Superior temporal gyrus (tissue), 1 donor: ENCODE results near the gene HNF4A.

Source experiments
- DNase-seq: peaks from one replicate; pipeline ENCODE4 v3.0.0-alpha.2; 2016; ENCODE audit errors: extremely low spot score

The HNF4A gene

DNA sequence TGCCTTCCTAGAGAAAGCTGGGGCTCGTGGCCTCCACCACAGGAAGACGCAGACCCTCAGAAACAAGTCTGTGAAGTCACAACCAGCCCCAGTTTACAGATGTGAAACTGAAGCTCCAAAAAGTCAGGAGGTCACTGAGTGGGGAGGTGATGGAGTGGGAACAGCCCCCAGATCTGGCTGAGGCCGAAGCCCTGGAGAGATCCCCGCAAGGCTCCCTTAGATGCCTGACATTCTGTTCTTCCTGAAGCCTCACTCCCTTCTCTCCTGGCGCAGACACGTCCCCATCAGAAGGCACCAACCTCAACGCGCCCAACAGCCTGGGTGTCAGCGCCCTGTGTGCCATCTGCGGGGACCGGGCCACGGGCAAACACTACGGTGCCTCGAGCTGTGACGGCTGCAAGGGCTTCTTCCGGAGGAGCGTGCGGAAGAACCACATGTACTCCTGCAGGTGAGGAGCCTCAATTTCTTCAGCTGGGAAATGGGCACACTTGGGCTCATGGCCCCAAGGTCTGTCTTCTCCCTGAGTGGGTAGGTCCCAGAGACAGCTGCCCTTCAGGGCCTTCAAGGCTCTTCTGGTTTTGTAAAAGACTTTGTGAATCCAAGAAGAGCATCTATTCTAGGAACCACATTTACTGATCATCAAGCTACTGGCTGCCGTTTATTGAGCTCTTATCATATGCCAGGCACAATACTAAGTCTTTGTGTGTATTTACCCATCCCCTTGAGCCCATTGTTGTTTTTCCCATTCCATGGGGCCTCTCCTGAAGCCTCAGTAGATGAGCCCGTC is 50.5 kb downstream of the HNF4A start:
- no peak for DNase-seq

DNA sequence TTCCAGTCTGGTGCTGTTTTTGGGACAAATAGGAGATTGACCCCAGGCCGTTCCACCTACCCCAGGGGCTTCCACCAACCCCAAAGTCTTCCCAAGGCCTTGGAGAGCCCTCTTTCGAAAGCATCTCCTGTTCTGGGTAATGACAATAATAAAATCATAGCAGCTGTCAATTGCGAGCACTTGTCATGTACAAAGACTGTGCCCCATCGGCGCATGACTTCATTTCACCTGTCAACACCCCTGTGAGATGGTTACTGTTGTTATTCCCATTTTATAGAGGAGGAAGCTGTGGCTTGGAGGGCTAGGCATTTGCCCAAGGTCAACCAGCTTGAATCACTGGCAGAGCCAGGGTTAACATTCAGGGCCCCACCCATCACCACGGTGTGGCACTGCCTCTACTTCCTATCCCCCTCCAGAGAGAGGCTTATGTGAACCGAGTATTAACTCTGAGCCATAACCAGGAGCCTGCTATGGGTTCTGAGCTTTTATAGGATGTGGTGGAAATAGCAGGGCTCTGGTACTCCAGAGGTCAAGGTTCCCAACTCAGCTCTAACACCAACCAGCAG is 51.2 kb downstream of the HNF4A start:
- no peak for DNase-seq

DNA sequence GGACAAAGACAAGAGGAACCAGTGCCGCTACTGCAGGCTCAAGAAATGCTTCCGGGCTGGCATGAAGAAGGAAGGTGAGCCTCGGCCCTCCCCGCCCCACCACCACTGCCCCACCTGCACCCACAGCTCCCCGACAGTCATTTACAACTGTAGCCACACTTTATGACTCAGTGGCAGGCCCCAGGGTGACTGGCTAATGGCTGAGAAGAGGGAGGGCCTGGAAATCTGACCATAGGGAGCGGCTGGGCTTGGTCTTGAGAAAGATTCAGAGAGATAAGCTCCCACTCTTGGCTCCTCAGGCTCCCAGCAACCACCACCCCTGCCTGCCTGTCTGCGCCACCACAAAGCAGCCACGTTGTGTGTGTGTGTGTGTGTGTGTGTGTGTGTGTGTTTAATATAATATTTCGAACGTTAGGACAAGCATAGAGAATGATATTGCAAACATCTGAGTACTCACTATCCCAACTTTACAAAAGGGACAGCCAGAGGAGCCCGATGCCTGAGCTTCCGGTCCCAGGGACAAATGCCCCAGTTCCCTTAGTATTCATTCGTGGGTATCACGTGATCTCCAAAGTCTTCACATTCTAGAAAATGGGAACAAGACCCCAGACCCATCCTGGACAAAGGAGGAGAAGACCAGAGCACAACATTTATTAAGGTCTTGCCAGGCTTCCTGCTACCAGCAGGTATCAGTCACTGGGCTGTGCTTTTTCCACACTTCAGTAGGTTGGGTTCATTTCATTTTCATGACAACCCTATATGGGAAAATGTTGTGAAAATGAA is 52.1 kb downstream of the HNF4A start:
- DNase-seq, result no peak

DNA sequence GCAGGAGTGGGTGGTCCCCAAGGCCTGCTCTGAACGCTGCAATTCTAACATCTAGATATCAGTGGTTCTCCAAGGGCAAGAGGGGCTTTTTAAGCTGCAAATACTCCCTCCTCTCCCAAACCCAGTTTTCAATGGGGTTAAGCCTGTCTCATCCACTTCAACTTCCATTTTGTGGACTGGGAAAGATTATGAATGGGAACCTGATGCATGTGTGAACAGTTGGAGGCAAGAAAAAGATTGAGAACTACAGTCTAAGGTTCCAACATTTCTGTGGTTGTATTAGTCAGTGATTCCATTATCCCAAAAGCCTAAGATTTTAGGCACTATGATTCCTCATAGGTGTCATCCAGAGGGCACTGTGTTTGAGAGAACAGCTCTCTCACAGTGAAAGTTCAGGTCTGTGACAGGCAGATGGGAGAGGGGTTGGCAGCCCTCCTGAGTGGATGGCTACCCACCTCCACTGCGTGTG is 53.7 kb downstream of the HNF4A start:
- DNase-seq, result no peak

DNA sequence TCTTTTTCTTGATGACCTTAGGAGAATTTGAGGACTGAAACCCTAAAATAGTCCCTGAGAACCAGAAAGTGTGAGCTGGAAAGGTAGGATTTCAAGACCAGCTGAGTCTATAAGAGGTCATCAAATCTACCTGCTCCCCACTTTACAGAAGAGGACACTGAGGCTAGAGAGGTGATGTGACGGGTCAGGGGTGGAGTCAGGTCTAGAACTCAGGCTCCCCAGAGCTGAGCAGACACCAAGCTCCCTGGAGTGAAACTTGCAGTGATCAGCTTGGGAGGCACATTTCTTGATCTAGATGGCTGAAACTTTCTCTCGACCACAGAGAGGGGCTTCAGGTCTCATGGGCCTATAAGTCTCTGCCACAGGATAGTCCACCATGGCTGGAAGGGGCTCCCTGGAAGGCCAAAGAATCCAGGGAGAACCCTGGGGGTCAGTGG is 55.1 kb downstream of the HNF4A start:
- DNase-seq, result no peak

DNA sequence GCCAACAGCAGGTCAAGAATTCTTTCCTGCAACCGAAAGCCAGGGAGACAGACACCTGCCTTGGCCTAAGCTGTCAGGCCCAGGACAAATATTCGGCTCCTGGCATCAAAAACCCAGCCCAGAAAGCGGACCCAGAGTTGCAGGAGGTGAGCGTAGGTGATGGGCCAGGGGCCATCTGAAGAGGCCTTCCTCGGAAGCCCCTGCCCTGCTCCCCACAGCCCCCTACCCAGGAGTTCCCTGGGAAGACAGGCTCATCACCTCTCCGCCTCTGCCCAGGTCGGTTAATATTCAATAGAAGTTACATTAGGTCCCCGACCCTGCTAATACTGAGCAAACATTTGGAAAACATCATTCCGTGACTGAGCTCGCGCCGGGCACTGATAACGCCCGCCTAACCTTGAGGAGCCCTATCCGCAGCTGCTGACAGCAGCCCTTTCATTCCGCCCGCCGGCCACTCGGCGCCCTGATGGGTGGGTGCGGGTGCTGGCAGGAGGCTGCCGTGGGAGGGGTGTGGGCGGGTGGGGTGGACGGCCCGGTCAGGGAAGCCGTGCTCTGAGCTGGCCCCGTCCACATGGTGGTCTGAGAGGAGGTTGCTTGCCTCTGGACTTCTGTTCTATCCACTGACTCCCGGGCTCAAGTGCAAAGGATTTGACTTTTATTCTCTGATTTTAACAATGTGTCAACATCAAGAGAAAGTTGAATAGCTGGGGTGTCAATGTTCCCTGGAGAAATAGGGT is 55.7 kb downstream of the HNF4A start:
- no peak for DNase-seq

DNA sequence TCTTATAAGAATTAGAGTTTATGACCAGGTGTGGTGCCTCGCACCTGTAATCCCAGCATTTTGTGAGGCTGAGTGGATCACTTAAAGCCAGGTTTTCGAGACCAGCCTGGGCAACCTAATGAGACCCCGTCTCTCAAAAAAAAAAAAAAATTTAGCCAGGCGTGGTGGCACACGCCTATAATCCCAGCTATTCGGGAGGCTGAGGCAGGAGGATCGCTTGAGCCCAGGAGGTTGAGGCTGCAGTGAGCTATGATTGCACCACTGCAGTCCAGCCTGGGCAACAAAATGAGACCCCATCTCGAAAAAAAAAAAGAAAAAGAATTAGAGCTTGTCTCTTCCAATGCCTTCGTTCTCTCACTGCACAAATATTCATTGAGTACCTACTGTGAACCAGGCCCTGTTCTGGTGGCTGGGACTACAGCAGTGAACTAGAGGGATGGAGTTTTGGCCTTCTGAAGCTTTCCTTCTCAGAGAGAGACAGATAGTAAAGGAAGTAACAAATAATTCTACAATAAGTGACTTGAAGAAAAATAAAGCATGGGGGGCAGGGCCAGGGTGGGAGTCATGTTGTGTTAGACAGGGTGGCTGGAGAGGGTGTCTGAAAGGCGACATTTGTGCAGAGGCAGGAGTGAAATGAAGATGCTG is 56.4 kb downstream of the HNF4A start:
- DNase-seq, result no peak

DNA sequence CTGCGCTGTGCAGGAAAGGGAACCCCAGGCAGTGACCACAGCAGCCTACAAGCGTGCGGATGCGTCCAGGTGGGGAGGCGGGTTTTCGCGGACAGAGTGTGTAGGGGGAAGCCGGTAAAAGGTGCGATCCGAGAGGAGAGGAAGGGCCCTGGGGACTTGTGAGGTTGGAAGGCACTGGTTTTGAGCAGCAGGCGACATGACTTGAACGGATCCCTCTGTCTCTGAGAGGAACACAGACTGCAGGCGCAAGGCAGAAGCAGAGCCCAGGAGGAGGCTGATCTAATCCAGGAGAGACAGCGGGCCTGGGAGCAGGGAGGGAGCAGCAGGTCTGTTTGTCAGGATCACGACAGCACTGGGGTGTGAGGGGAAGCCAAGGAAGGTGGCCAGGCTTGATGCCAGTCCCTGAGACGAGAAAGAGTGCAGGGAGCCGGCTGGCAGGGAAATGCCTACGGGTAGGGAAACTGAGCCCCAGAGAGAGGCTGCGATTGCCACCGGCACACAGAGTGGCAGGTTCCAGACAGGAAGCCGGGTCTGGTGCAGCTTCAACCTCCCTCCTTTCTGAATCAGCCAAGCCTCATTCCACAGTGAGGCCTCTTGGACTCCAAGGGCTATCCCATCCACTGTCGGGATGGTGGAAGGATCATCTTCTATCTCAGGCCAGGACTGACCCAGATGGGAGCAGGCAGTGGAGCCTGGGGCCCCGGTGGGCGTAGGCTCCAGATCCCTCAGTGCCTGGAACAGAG is 57.1 kb downstream of the HNF4A start:
- no peak for DNase-seq

DNA sequence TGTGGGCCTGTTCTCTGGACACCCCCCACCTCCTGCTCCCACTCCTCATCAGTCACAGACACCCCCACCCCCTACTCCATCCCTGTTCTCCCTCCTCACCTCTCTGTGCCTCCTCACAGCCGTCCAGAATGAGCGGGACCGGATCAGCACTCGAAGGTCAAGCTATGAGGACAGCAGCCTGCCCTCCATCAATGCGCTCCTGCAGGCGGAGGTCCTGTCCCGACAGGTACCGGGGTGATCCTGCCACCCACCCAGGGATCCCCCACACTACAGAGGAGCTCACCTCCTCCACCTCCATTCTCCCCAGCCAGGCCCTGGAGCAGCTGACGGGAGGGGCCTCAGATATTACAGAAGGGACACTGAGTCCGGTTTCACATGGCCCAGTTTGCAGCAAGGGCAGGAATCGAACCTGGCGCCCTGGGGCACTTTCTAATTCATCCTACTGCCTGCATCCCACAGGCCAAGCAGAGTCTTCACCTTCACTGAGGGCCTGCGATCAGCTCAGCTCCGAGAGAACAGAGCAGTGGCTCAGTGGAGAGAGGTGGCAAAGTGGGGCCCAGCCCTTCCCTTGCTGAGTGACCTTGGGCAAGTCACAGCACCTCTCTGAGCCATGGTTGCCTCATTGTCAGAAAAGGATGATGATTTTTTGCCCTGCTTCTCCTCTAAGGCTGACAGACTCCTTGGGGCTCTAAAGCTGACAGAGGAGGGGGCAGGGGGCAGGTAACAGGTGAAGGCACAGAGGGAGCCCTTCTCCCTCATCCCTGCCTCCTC is 58.3 kb downstream of the HNF4A start:
- DNase-seq, result no peak

DNA sequence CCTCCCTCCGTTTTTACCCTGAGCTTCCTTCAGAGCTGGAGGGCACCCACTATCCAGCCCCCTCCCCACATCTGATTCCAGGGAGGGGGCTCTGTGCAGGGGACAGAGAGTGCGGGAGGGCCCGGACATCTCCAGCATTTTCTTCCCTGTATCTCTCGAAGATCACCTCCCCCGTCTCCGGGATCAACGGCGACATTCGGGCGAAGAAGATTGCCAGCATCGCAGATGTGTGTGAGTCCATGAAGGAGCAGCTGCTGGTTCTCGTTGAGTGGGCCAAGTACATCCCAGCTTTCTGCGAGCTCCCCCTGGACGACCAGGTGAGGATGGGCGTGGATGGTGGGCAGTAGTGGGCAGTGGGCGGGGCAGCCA is 58.8 kb downstream of the HNF4A start:
- no peak for DNase-seq

DNA sequence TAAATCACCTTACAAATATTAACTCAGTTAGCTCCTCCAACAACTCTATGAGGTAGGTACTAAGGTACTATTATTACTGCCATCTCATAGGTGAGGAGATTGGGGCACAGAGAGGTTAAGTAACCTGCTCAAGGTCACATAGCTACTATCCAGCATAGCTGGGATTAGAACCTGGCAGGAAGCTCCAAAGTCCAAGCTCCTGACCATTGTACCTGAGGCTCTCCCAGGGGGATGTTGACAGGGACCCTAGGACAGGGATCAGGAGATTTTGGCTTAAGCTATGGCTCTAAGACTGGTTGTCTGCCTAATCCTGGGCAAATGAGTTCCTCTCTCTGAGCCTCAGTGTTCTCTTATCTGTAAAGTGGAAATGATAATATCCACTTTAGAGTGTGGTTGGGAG is 59.3 kb downstream of the HNF4A start:
- no peak for DNase-seq

DNA sequence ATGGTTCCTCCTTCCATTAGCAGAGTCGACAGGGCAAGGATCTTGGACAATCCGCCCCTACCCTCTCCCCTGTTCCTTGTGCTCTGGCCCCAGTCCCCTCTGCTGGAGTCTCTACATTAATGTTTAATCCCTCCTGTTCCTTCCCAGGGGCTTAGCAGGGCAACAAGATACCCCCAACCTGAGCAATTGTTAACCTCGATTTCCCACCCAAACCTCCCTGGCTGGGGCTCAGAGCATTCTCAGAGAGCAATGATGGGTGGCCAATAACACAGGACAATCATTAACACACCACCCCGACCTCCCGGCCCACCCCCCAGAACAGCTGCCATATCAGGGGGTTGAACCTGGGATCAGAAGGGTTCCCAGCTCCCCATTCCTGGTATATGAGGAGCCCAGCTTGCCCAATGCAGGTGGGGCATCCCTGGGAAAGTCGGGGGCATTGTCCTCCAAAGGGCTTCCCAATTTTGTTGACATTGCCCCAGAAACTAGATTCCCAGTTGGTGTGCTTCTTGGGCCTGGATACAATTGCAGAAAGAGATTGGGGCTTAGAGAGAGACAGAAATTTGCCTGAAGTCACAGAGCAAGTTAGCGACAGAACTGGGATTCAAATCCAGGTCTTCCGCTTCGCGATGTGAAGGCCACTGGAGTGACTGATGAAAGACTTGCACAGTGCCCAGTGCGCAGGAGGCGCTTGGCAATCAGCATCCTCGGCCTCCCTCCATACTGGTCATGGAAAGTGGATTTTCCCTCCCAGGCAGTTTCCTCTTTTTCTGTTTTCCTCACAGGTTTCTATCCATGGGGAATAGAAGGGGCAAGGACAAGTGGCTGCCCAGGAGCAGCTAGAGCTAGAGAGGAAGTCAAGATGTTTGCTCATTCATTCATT is 60.6 kb downstream of the HNF4A start:
- DNase-seq, result no peak

DNA sequence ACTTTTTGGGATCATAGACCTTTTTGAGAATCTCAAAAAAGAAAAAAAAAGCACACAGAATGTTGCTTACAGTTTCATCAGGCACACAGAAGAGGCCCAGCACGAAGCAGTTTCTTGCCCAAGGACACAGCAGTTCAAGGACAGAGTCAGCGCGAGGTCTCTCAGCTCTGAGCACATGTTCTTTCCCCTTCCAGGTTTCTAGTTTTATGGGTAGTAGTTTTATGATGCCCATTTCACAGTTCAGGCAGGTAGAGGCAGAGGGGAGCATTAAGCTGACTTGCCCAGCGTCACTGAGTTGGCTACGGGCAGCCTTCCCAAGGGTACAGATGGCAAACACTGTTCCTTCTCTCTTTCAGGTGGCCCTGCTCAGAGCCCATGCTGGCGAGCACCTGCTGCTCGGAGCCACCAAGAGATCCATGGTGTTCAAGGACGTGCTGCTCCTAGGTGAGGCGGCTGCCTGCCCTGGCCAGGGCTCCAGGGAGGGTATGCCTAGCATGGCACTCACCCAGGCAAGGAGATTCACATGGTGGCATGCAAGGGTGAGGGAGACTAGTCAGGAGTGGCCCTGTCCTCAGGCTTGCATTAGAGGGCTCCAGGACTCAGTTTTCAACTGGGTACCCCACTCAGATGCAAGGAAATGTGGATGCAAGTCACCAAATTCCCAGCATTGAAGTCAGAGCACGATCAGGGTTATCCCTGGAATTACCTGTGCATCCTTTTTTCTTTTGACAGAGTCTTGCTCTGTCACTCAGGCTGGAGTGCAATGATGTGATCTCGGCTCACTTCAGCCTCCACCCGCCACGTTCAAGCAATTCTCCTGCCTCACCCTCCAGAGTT is 62.8 kb downstream of the HNF4A start:
- DNase-seq, result no peak

DNA sequence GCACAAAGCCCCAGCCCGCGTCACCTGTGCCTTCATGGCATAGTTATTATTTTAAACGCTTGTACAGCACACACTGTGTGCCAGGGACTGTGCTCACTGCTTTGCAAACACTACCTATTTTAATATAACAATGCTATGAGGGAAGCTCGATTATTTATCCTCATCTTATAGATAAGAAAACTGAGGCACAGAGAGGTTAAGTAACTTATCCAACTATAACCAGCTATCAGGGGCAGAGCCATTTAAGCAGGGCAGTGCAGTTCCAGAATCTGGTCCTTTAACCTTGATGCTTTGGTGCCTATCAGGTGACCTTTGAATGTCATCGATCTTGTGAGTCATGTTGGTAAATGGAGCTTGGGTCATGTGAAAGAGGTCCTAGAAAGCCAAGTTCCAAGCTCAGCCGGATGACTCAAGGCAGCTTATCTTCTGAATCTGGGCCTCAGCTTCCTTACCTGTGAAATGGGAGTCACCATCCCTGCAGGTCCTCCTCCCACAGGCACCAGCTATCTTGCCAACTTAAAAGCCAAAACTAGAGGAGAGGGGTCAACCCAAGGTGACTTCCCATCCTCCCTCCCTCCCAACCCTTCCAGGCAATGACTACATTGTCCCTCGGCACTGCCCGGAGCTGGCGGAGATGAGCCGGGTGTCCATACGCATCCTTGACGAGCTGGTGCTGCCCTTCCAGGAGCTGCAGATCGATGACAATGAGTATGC is 63.8 kb downstream of the HNF4A start:
- DNase-seq, result no peak

DNA sequence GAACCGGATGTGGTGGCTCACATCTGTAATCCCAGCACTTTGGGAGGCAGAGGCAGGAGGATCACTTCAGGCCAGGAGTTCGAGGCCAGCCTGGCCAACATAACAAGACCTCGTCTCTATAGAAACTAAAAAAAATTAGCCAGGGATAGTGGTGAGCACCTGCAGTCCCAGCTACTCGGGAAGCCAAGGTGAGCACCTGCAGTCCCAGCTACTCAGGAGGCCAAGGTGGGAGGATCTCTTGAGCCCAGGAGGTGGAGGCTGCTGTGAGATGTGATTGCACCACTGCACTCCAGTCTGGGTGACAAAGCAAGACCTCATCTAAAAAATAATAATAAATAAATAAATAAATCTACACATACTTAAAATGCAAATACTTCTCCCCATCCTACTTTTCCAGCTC is 65.0 kb downstream of the HNF4A start:
- no peak for DNase-seq

DNA sequence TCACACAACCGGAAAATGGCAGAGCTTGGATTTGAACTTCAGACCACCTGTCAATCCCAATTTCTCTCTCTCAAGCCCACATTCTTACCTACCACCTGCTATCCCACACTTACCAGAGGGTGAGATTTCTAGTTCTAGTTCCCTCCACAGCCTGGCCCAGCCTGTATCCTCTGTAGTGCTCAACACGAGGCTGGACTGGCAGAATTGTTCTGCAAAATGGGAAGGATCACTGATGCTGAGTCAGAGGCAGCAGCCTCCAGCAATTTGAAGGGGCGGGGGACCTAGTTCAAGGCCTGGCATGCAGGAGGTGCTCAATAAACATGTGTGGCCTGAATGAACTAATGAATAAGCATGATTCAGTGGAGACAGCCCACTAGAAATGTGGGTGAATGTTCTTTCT is 66.6 kb downstream of the HNF4A start:
- DNase-seq, result no peak

DNA sequence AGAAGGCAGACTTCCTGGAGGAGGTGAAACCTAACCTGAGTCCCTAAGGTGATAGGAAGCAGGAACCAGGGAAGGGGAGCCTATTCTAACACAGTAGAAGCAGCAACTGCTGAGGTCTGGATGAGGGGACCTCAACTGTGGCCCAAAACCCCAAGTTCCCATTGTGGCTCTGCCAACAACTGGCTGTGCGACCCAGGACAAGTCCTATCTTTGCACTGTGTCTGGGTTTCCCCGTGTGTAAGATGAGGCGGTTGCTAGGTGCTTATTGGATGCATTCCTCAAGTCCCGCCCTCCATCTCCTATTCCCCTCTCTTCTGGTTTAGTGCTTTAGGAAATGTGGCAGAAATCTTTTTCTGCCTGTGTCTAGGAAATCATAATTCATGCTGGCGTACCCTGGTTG is 68.0 kb downstream of the HNF4A start:
- DNase-seq, result peak; percentile 22
